WTC11 (cell line): ENCODE measurements around the gene MDM4. TPM values are rescaled to one million over a fixed set of nuclear protein-coding genes. Genes with fewer than 3 reads are reported as not detected.

ENCODE experiments used
- ATAC-seq: fragments of 200-7000 bp; cut with Tn5 transposase; 2 replicates; pipeline ENCODE4 v1.10.0; 2021; ENCODE audit warnings: mild to moderate bottlenecking, moderate library complexity
- CTCF ChIA-PET: fragments of 300-600 bp; sonication (Branson Sonifier 250); formaldehyde crosslinking; loops from one replicate; lab custom pipeline; 2021; ENCODE audit warnings: antibody characterized with exemption; lab: Charles Lee
- POLR2A ChIA-PET: fragments of 350-600 bp; sonication (Branson Sonifier 250); formaldehyde crosslinking; loops from one replicate; lab custom pipeline; 2021; ENCODE audit warnings: antibody characterized with exemption; lab: Charles Lee
- DNase-seq: peaks from one replicate; pipeline ENCODE4 v3.0.0; 2021; ENCODE audit warnings: low spot score
- H3K27ac Mint-ChIP-seq: 2 replicates; pipeline ENCODE4 v1.8.0; 2021; ENCODE audit warnings: mixed read lengths
- H3K27me3 Mint-ChIP-seq: 2 replicates; pipeline ENCODE4 v1.8.0; 2021; ENCODE audit warnings: low read depth, mild to moderate bottlenecking, moderate library complexity, mixed read lengths
- H3K36me3 Mint-ChIP-seq: 2 replicates; pipeline ENCODE4 v1.8.0; 2021; ENCODE audit warnings: mixed read lengths
- H3K4me1 Mint-ChIP-seq: 2 replicates; pipeline ENCODE4 v1.8.0; 2022; ENCODE audit warnings: mixed read lengths
- H3K4me3 Mint-ChIP-seq: 2 replicates; pipeline ENCODE4 v1.8.0; 2021; ENCODE audit warnings: mild to moderate bottlenecking, moderate library complexity, mixed read lengths
- H3K9me3 Mint-ChIP-seq: 2 replicates; pipeline ENCODE4 v1.8.0; 2021; ENCODE audit warnings: mixed read lengths
- ATF1 ChIP-seq: sonication (generic); formaldehyde crosslinking; IDR thresholded peaks from 2 replicates; pipeline ENCODE4 v1.8.1; 2023; ENCODE audit warnings: mild to moderate bottlenecking, moderate library complexity, missing genetic modification reagents
- ATF2 ChIP-seq: sonication (generic); formaldehyde crosslinking; IDR thresholded peaks from 2 replicates; pipeline ENCODE4 v1.8.1; 2022; ENCODE audit warnings: low read depth, missing genetic modification reagents, borderline replicate concordance
- ATF3 ChIP-seq: sonication (generic); formaldehyde crosslinking; conservative IDR thresholded peaks from 2 replicates; pipeline ENCODE4 v1.8.1; 2022; ENCODE audit warnings: mild to moderate bottlenecking, missing genetic modification reagents
- CTCF ChIP-seq: fragments of 200-600 bp; IDR thresholded peaks from 2 replicates; pipeline ENCODE4 v1.8.0; 2022; ENCODE audit warnings: antibody characterized with exemption
- ELF4 ChIP-seq: sonication (generic); formaldehyde crosslinking; IDR thresholded peaks from 2 replicates; pipeline ENCODE4 v1.8.1; 2022; ENCODE audit warnings: low read depth, mild to moderate bottlenecking, moderate library complexity, missing genetic modification reagents
- JAZF1 ChIP-seq: fragments of 250-450 bp; sonication (Bioruptor Pico); IDR thresholded peaks from 2 replicates; pipeline ENCODE4 v1.9.0; 2021; ENCODE audit warnings: moderate library complexity, mild to moderate bottlenecking, inconsistent platforms
- MYBL2 ChIP-seq: sonication (generic); formaldehyde crosslinking; IDR thresholded peaks from 2 replicates; pipeline ENCODE4 v1.8.1; 2023; ENCODE audit warnings: mild to moderate bottlenecking, moderate library complexity, missing genetic modification reagents
- SMAD3 ChIP-seq: sonication (generic); formaldehyde crosslinking; IDR thresholded peaks from 2 replicates; pipeline ENCODE4 v1.8.0; 2022; ENCODE audit warnings: missing genetic modification reagents, mild to moderate bottlenecking, borderline replicate concordance
- SMAD4 ChIP-seq: sonication (generic); formaldehyde crosslinking; IDR thresholded peaks from 2 replicates; pipeline ENCODE4 v1.8.0; 2022; ENCODE audit warnings: mild to moderate bottlenecking, missing genetic modification reagents
- SP1 ChIP-seq: sonication (generic); formaldehyde crosslinking; conservative IDR thresholded peaks from 2 replicates; pipeline ENCODE4 v1.8.1; 2022; ENCODE audit warnings: missing genetic modification reagents
- ZBTB43 ChIP-seq: sonication (generic); formaldehyde crosslinking; IDR thresholded peaks from 2 replicates; pipeline ENCODE4 v1.8.1; 2023; ENCODE audit warnings: mild to moderate bottlenecking, missing genetic modification reagents
- ZNF121 ChIP-seq: sonication (generic); formaldehyde crosslinking; IDR thresholded peaks from 2 replicates; pipeline ENCODE4 v1.8.0; 2023; ENCODE audit warnings: missing genetic modification reagents
- ZNF532 ChIP-seq: fragments of 250-450 bp; sonication (Bioruptor Pico); IDR thresholded peaks from 2 replicates; pipeline ENCODE4 v1.9.0; 2021; ENCODE audit warnings: mild to moderate bottlenecking, borderline replicate concordance
- ZNF671 ChIP-seq: fragments of 250-450 bp; sonication (Bioruptor Pico); IDR thresholded peaks from 2 replicates; pipeline ENCODE4 v1.8.0; 2021; ENCODE audit warnings: mild to moderate bottlenecking
- total RNA-seq: library from RNA; stranded (reverse); gene quantifications from 3 replicates; pipeline ENCODE4 v1.2.3, GENCODE V29; 2021
- TF ChIP-seq, protein P1 (sequence below): fragments of 250-450 bp; sonication (Bioruptor Pico); IDR thresholded peaks from 2 replicates; pipeline ENCODE4 v2.1.2; 2022; ENCODE audit warnings: mild to moderate bottlenecking, moderate library complexity
- TF ChIP-seq, protein P2 (sequence below): sonication (generic); formaldehyde crosslinking; conservative IDR thresholded peaks from 2 replicates; pipeline ENCODE4 v1.8.1; 2023; ENCODE audit warnings: mild to moderate bottlenecking, low read depth, missing genetic modification reagents, moderate library complexity
- TF ChIP-seq, protein P3 (sequence below): sonication (generic); formaldehyde crosslinking; IDR thresholded peaks from 2 replicates; pipeline ENCODE4 v1.8.0; 2023; ENCODE audit warnings: missing genetic modification reagents, mild to moderate bottlenecking, borderline replicate concordance
- TF ChIP-seq, protein P4 (sequence below): sonication (generic); formaldehyde crosslinking; IDR thresholded peaks from 2 replicates; pipeline ENCODE4 v1.8.1; 2023; ENCODE audit warnings: mild to moderate bottlenecking, missing genetic modification reagents, moderate library complexity

The MDM4 gene
- total RNA-seq, 1 experiment from 2014 or later: 76.2 TPM

DNA sequence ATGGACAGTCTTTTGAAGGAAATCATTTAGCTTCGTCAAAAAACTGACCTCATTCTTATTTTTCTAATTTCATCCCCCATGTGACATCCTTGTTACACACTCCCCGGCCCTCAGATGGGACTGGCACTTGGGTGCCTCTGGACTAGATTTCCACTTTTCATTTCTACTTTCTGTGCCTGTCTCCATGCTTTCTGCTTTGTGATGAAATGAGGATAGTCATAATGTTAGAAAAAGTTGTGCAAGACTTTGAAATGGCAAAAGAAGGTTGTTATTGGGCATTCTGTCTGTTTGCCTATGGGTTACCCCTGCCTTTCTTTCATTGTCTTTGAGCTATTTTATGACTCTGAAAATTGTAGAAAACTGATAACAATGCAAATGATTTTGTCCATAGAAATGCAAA, 54.9 kb downstream of the MDM4 start:
- Mint-ChIP-seq H3K4me1 (peaks cover 79% of the 10 kb centered on the region), H3K9me3 (peaks cover 4% of the 10 kb centered on the region; the same call in 1 of the 2 replicates), H3K27ac (no peak overlapping the region), H3K4me3 (no peak overlapping the region), H3K36me3 (peaks cover 8% of the 10 kb centered on the region), H3K27me3 (peaks cover 20% of the 10 kb centered on the region)
- no peak for DNase-seq
- POLR2A ChIA-PET: no interaction called here
- CTCF ChIA-PET: interaction anchor here (0.6 to 1.4 kb wide), 3 partner anchors 136 to 1087 kb away, joined by 4 to 6 read pairs (median 4); no protein-coding TSS in a partner anchor
- no peak for ATAC-seq
- TF ChIP-seq CTCF (no peak), SP1 (CRISPR knock-in tag) (no peak), ZNF671 (no peak), ATF3 (CRISPR knock-in tag) (no peak), ATF2 (CRISPR knock-in tag) (no peak), ELF4 (CRISPR knock-in tag) (no peak), MYBL2 (no peak), JAZF1 (CRISPR knock-in tag) (no peak), SMAD3 (CRISPR knock-in tag) (no peak), ZBTB43 (CRISPR knock-in tag) (no peak), ZNF121 (CRISPR knock-in tag) (no peak), SMAD4 (CRISPR knock-in tag) (no peak), ZNF532 (CRISPR knock-in tag) (no peak), ATF1 (CRISPR knock-in tag) (no peak)
- TF ChIP-seq, protein P1, sequence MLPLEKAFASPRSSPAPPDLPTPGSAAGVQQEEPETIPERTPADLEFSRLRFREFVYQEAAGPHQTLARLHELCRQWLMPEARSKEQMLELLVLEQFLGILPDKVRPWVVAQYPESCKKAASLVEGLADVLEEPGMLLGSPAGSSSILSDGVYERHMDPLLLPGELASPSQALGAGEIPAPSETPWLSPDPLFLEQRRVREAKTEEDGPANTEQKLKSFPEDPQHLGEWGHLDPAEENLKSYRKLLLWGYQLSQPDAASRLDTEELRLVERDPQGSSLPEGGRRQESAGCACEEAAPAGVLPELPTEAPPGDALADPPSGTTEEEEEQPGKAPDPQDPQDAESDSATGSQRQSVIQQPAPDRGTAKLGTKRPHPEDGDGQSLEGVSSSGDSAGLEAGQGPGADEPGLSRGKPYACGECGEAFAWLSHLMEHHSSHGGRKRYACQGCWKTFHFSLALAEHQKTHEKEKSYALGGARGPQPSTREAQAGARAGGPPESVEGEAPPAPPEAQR (CRISPR knock-in tag): no peak
- TF ChIP-seq, protein P2, sequence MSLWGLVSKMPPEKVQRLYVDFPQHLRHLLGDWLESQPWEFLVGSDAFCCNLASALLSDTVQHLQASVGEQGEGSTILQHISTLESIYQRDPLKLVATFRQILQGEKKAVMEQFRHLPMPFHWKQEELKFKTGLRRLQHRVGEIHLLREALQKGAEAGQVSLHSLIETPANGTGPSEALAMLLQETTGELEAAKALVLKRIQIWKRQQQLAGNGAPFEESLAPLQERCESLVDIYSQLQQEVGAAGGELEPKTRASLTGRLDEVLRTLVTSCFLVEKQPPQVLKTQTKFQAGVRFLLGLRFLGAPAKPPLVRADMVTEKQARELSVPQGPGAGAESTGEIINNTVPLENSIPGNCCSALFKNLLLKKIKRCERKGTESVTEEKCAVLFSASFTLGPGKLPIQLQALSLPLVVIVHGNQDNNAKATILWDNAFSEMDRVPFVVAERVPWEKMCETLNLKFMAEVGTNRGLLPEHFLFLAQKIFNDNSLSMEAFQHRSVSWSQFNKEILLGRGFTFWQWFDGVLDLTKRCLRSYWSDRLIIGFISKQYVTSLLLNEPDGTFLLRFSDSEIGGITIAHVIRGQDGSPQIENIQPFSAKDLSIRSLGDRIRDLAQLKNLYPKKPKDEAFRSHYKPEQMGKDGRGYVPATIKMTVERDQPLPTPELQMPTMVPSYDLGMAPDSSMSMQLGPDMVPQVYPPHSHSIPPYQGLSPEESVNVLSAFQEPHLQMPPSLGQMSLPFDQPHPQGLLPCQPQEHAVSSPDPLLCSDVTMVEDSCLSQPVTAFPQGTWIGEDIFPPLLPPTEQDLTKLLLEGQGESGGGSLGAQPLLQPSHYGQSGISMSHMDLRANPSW (CRISPR knock-in tag): no peak
- TF ChIP-seq, protein P3, sequence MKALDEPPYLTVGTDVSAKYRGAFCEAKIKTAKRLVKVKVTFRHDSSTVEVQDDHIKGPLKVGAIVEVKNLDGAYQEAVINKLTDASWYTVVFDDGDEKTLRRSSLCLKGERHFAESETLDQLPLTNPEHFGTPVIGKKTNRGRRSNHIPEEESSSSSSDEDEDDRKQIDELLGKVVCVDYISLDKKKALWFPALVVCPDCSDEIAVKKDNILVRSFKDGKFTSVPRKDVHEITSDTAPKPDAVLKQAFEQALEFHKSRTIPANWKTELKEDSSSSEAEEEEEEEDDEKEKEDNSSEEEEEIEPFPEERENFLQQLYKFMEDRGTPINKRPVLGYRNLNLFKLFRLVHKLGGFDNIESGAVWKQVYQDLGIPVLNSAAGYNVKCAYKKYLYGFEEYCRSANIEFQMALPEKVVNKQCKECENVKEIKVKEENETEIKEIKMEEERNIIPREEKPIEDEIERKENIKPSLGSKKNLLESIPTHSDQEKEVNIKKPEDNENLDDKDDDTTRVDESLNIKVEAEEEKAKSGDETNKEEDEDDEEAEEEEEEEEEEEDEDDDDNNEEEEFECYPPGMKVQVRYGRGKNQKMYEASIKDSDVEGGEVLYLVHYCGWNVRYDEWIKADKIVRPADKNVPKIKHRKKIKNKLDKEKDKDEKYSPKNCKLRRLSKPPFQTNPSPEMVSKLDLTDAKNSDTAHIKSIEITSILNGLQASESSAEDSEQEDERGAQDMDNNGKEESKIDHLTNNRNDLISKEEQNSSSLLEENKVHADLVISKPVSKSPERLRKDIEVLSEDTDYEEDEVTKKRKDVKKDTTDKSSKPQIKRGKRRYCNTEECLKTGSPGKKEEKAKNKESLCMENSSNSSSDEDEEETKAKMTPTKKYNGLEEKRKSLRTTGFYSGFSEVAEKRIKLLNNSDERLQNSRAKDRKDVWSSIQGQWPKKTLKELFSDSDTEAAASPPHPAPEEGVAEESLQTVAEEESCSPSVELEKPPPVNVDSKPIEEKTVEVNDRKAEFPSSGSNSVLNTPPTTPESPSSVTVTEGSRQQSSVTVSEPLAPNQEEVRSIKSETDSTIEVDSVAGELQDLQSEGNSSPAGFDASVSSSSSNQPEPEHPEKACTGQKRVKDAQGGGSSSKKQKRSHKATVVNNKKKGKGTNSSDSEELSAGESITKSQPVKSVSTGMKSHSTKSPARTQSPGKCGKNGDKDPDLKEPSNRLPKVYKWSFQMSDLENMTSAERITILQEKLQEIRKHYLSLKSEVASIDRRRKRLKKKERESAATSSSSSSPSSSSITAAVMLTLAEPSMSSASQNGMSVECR (CRISPR knock-in tag): no peak
- TF ChIP-seq, protein P4, sequence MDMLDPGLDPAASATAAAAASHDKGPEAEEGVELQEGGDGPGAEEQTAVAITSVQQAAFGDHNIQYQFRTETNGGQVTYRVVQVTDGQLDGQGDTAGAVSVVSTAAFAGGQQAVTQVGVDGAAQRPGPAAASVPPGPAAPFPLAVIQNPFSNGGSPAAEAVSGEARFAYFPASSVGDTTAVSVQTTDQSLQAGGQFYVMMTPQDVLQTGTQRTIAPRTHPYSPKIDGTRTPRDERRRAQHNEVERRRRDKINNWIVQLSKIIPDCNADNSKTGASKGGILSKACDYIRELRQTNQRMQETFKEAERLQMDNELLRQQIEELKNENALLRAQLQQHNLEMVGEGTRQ (CRISPR knock-in tag): no peak
